GM12878 (cell line): ENCODE data around the gene PLIN3. TPM values are rescaled to one million over a fixed set of nuclear protein-coding genes. Genes with fewer than 3 reads are reported as not detected.

Source experiments
- ATF7 ChIP-seq: fragments of 450-650 bp; IDR thresholded peaks from 2 replicates; pipeline ENCODE4 v1.6.1; 2016; ENCODE audit warnings: low read depth, mild to moderate bottlenecking
- EED ChIP-seq: sonication (generic); IDR thresholded peaks from 2 replicates; pipeline ENCODE4 v1.6.1; 2016; ENCODE audit warnings: antibody characterized with exemption, low read depth
- EZH2 ChIP-seq: IDR thresholded peaks from 2 replicates; pipeline ENCODE4 v1.6.1; 2012; ENCODE audit warnings: low read depth, mild to moderate bottlenecking, control low read depth, inconsistent platforms, low read length, borderline replicate concordance; ENCODE audit not compliant: control insufficient read depth
- HDAC2 ChIP-seq: fragments of 200-600 bp; sonication (generic); IDR thresholded peaks from 2 replicates; pipeline ENCODE4 v1.6.1; 2017
- IRF4 ChIP-seq: IDR thresholded peaks from 2 replicates; pipeline ENCODE4 v1.6.1; 2011; ENCODE audit warnings: low read depth, low read length
- NR2F1 ChIP-seq: fragments of 450-650 bp; conservative IDR thresholded peaks from 2 replicates; pipeline ENCODE4 v1.6.1; 2017; ENCODE audit warnings: mild to moderate bottlenecking
- NRF1 ChIP-seq: conservative IDR thresholded peaks from 2 replicates; pipeline ENCODE4 v1.6.1; 2011; ENCODE audit warnings: mild to moderate bottlenecking, low read depth, low read length, improper control_type of control experiment
- PAX8 ChIP-seq: fragments of 450-650 bp; IDR thresholded peaks from 2 replicates; pipeline ENCODE4 v1.6.1; 2017; ENCODE audit warnings: mild to moderate bottlenecking, moderate library complexity
- RAD21 ChIP-seq: IDR thresholded peaks from 2 replicates; pipeline ENCODE4 v1.6.1; 2011; ENCODE audit warnings: mild to moderate bottlenecking, low read depth, low read length, moderate library complexity; ENCODE audit not compliant: insufficient read depth
- RBBP5 ChIP-seq: fragments of 200-600 bp; sonication (generic); conservative IDR thresholded peaks from 2 replicates; pipeline ENCODE4 v1.6.1; 2016
- RUNX3 ChIP-seq: IDR thresholded peaks from 2 replicates; pipeline ENCODE4 v1.6.1; 2012; ENCODE audit warnings: low read length, inconsistent platforms
- SIN3A ChIP-seq: IDR thresholded peaks from 2 replicates; pipeline ENCODE4 v1.6.1; 2012; ENCODE audit warnings: low read depth, low read length, improper control_type of control experiment
- SREBF1 ChIP-seq: IDR thresholded peaks from 2 replicates; pipeline ENCODE4 v1.6.1; 2012; ENCODE audit warnings: mild to moderate bottlenecking, low read length
- SUPT20H ChIP-seq: IDR thresholded peaks from 2 replicates; pipeline ENCODE4 v1.6.1; 2011; ENCODE audit warnings: low read depth, mild to moderate bottlenecking, low read length, moderate library complexity, borderline replicate concordance; ENCODE audit not compliant: control insufficient read depth
- TARDBP ChIP-seq: IDR thresholded peaks from 2 replicates; pipeline ENCODE4 v1.6.1; 2016; ENCODE audit warnings: borderline replicate concordance
- ZSCAN29 ChIP-seq: fragments of 450-650 bp; IDR thresholded peaks from 2 replicates; pipeline ENCODE4 v1.6.1; 2017; ENCODE audit warnings: mild to moderate bottlenecking, moderate library complexity
- polyA plus RNA-seq, 11 experiments: library from polyadenylated mRNA; depleted of rRNA in 4 of 11; unstranded in 6 of 11; stranded (reverse) in 5 of 11; fragments of >200 nt; fragmentation: Nextera tagmentation in 4 of 11; fragmentation: Illumina TruSeq in 1 of 11; extraction: Ambion mirVana in 4 of 11; extraction: Trizol in 1 of 11; gene quantifications; 1 replicate in 1 of 11; 2 replicates in 10 of 11; pipeline versions ENCODE4 v1.2.1 to v1.2.3, GENCODE V29; 2011 to 2016; ENCODE audit warnings: inconsistent platforms in 2 of 11, missing spikeins in 2 of 11, low read depth in 1 of 11
- total RNA-seq, 4 experiments: library from RNA; depleted of rRNA in 3 of 4; stranded (reverse); fragments of >200 nt in 3 of 4; fragmentation: Illumina TruSeq in 1 of 4; extraction: Trizol in 1 of 4; gene quantifications; 2 replicates each; pipeline versions ENCODE4 v1.2.1 to v1.2.3, GENCODE V29; 2013 to 2021
- TF ChIP-seq, protein P1 (sequence below): fragments of 450-650 bp; IDR thresholded peaks from 2 replicates; pipeline ENCODE4 v1.6.1; 2018; ENCODE audit warnings: mild to moderate bottlenecking, low read depth, moderate library complexity; ENCODE audit not compliant: partially characterized antibody
- TF ChIP-seq, protein P2 (sequence below): fragments of 450-650 bp; IDR thresholded peaks from 2 replicates; pipeline ENCODE4 v1.6.1; 2016; ENCODE audit warnings: mild to moderate bottlenecking, moderate library complexity, borderline replicate concordance
- TF ChIP-seq, protein P3 (sequence below): fragments of 450-650 bp; conservative IDR thresholded peaks from 2 replicates; pipeline ENCODE4 v1.6.1; 2017; ENCODE audit warnings: mild to moderate bottlenecking, moderate library complexity

Gene PLIN3
- total and polyA plus RNA-seq, 10 of the 15 experiments (the other 5 are each of a cell fraction or from before 2014, with no cell fraction given), result 7.7 to 71.4 (median 66.8) TPM

DNA sequence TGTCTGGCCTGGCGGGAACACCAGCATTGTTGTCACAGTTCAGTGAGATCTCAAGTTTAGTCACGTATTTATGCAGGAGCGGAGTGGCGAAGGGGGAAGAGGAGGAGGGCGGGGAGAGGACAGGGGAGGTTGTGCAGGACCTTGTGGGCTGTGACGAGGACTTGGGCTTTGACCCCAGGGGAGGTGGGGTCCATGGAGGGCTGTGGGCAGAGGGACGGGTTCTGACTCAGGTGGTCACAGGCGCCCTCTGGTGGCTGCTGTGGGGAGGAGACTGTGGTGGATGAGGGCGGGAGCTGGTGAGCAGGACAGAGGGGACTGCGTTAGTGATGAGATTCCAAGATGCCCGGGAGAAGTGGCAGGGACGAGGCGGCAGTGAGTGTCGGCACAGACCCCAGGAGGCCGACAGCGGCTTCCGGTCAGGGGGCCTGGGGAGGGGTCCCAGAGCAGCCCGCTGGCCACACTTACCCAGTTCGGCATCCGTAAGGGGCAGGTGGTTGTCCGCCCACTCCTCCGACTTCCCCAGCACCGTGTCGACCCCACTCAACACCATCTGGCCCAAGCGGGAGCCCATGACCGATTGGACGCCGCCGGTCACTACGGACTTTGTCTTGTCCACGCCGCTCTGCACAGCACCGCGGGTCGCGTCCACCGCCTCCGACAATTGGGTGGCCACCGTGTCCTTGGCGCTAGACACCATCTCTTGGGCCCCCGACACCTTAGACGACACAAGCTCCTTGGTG lies 15.7 kb downstream of the PLIN3 start (continued):
- TF ChIP-seq, protein P1, sequence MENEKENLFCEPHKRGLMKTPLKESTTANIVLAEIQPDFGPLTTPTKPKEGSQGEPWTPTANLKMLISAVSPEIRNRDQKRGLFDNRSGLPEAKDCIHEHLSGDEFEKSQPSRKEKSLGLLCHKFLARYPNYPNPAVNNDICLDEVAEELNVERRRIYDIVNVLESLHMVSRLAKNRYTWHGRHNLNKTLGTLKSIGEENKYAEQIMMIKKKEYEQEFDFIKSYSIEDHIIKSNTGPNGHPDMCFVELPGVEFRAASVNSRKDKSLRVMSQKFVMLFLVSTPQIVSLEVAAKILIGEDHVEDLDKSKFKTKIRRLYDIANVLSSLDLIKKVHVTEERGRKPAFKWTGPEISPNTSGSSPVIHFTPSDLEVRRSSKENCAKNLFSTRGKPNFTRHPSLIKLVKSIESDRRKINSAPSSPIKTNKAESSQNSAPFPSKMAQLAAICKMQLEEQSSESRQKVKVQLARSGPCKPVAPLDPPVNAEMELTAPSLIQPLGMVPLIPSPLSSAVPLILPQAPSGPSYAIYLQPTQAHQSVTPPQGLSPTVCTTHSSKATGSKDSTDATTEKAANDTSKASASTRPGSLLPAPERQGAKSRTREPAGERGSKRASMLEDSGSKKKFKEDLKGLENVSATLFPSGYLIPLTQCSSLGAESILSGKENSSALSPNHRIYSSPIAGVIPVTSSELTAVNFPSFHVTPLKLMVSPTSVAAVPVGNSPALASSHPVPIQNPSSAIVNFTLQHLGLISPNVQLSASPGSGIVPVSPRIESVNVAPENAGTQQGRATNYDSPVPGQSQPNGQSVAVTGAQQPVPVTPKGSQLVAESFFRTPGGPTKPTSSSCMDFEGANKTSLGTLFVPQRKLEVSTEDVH, result no peak
- TF ChIP-seq RAD21, result peak; percentile 84
- peak; percentile 80 for TF ChIP-seq RUNX3
- peak; percentile 87 for TF ChIP-seq NR2F1
- TF ChIP-seq TARDBP, result no peak
- TF ChIP-seq EED, result 0 out of 2 replicates have a peak, but pooled peaks have one; percentile 33
- 0 out of 2 replicates have a peak, but pooled peaks have one; percentile 20 for TF ChIP-seq ZSCAN29
- TF ChIP-seq EZH2, result no peak
- TF ChIP-seq, protein P2, sequence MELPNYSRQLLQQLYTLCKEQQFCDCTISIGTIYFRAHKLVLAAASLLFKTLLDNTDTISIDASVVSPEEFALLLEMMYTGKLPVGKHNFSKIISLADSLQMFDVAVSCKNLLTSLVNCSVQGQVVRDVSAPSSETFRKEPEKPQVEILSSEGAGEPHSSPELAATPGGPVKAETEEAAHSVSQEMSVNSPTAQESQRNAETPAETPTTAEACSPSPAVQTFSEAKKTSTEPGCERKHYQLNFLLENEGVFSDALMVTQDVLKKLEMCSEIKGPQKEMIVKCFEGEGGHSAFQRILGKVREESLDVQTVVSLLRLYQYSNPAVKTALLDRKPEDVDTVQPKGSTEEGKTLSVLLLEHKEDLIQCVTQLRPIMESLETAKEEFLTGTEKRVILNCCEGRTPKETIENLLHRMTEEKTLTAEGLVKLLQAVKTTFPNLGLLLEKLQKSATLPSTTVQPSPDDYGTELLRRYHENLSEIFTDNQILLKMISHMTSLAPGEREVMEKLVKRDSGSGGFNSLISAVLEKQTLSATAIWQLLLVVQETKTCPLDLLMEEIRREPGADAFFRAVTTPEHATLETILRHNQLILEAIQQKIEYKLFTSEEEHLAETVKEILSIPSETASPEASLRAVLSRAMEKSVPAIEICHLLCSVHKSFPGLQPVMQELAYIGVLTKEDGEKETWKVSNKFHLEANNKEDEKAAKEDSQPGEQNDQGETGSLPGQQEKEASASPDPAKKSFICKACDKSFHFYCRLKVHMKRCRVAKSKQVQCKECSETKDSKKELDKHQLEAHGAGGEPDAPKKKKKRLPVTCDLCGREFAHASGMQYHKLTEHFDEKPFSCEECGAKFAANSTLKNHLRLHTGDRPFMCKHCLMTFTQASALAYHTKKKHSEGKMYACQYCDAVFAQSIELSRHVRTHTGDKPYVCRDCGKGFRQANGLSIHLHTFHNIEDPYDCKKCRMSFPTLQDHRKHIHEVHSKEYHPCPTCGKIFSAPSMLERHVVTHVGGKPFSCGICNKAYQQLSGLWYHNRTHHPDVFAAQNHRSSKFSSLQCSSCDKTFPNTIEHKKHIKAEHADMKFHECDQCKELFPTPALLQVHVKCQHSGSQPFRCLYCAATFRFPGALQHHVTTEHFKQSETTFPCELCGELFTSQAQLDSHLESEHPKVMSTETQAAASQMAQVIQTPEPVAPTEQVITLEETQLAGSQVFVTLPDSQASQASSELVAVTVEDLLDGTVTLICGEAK, result no peak
- TF ChIP-seq SIN3A, result no peak
- TF ChIP-seq IRF4, result peak; percentile 53; the same call in 1 of the 2 replicates
- TF ChIP-seq SUPT20H, result no peak
- no peak for TF ChIP-seq HDAC2
- peak; percentile 43; the same call in 1 of the 2 replicates for TF ChIP-seq ATF7
- TF ChIP-seq NRF1, result no peak
- no peak for TF ChIP-seq PAX8
- TF ChIP-seq SREBF1, result no peak
- no peak for TF ChIP-seq RBBP5
- TF ChIP-seq, protein P3, sequence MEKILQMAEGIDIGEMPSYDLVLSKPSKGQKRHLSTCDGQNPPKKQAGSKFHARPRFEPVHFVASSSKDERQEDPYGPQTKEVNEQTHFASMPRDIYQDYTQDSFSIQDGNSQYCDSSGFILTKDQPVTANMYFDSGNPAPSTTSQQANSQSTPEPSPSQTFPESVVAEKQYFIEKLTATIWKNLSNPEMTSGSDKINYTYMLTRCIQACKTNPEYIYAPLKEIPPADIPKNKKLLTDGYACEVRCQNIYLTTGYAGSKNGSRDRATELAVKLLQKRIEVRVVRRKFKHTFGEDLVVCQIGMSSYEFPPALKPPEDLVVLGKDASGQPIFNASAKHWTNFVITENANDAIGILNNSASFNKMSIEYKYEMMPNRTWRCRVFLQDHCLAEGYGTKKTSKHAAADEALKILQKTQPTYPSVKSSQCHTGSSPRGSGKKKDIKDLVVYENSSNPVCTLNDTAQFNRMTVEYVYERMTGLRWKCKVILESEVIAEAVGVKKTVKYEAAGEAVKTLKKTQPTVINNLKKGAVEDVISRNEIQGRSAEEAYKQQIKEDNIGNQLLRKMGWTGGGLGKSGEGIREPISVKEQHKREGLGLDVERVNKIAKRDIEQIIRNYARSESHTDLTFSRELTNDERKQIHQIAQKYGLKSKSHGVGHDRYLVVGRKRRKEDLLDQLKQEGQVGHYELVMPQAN, result no peak
